Caco-2 (cell line): ENCODE measurements around the gene NKD1. TPM values are rescaled to one million over a fixed set of nuclear protein-coding genes. Genes with fewer than 3 reads are reported as not detected.
A peak's percentile ranks its signal among the peaks of the same experiment; 100 is the strongest.

ENCODE experiments used
- BruUV-seq: library from RNA; stranded (reverse); fragments of 400-500 nt; replicated peaks from 2 replicates; lab custom pipeline; 2021; lab: Mats Ljungman, UMichigan
- CTCF ChIA-PET: fragments of 300-600 bp; sonication (Branson Sonifier 250); formaldehyde crosslinking; loops from one replicate; lab custom pipeline; 2022; ENCODE audit warnings: antibody characterized with exemption; lab: Charles Lee
- POLR2A ChIA-PET: fragments of 300-600 bp; sonication (Branson Sonifier 250); formaldehyde crosslinking; loops from one replicate; lab custom pipeline; 2022; ENCODE audit warnings: antibody characterized with exemption; lab: Charles Lee
- DNase-seq, 2 experiments: peaks; one replicate each; pipeline versions ENCODE4 v3.0.0 to v3.0.0-alpha.2; 2020 to 2022
- H3K27me3 ChIP-seq: replicated peaks from 2 replicates; pipeline ENCODE4 v1.6.0; 2011; ENCODE audit warnings: low read length; ENCODE audit not compliant: control insufficient read depth, insufficient read depth
- H3K36me3 ChIP-seq: 2 replicates; pipeline ENCODE4 v1.5.1; 2011; ENCODE audit warnings: low read length; ENCODE audit not compliant: control insufficient read depth, insufficient read depth
- H3K4me1 ChIP-seq: fragments of 250-450 bp; sonication (Bioruptor Pico); 2 replicates; pipeline ENCODE4 v1.5.1; 2020; ENCODE audit warnings: mild to moderate bottlenecking
- H3K4me3 ChIP-seq: 2 replicates; pipeline ENCODE4 v1.5.1; 2011; ENCODE audit warnings: low read depth, mild to moderate bottlenecking, control low read depth, low read length
- H3K9me3 ChIP-seq: fragments of 250-450 bp; sonication (Bioruptor Pico); 2 replicates; pipeline ENCODE4 v1.5.1; 2020; ENCODE audit warnings: mild to moderate bottlenecking, moderate library complexity
- H3K27ac Mint-ChIP-seq: one replicate; pipeline ENCODE4 v1.8.0; 2022; ENCODE audit warnings: mixed read lengths; ENCODE audit not compliant: unreplicated experiment
- H3K27me3 Mint-ChIP-seq: one replicate; pipeline ENCODE4 v1.8.0; 2022; ENCODE audit warnings: mixed read lengths; ENCODE audit not compliant: insufficient read depth, unreplicated experiment
- H3K36me3 Mint-ChIP-seq: one replicate; pipeline ENCODE4 v1.8.0; 2022; ENCODE audit warnings: mild to moderate bottlenecking, mixed read lengths; ENCODE audit not compliant: insufficient read depth, unreplicated experiment
- H3K4me1 Mint-ChIP-seq: one replicate; pipeline ENCODE4 v1.8.0; 2022; ENCODE audit warnings: low read depth, mixed read lengths; ENCODE audit not compliant: unreplicated experiment
- H3K4me3 Mint-ChIP-seq: one replicate; pipeline ENCODE4 v1.8.0; 2022; ENCODE audit warnings: mild to moderate bottlenecking, moderate library complexity, mixed read lengths; ENCODE audit not compliant: unreplicated experiment
- H3K9me3 Mint-ChIP-seq: one replicate; pipeline ENCODE4 v1.8.0; 2022; ENCODE audit warnings: mixed read lengths; ENCODE audit not compliant: unreplicated experiment
- CTCF ChIP-seq, 2 experiments: fragments of 200-600 bp in 1 of 2; IDR thresholded peaks; 1 replicate in 1 of 2; 2 replicates in 1 of 2; pipeline versions ENCODE4 v1.5.1 to v1.8.0; 2011 to 2022; ENCODE audit warnings: antibody characterized with exemption in 1 of 2, control low read depth in 1 of 2, inconsistent platforms in 1 of 2, low read depth in 1 of 2, low read length in 1 of 2, mild to moderate bottlenecking in 1 of 2, moderate library complexity in 1 of 2; ENCODE audit not compliant: insufficient read depth in 1 of 2, severe bottlenecking in 1 of 2, unreplicated experiment in 1 of 2
- intact Hi-C: fragments of 100-400 bp; cut with micrococcal nuclease; formaldehyde crosslinking; loops from one replicate; pipeline ENCODE4 v1.10.0; 2022; ENCODE audit not compliant: unreplicated experiment
- total RNA-seq: library from RNA; stranded (reverse); gene quantifications from 2 replicates; pipeline ENCODE4 v1.2.3, GENCODE V29; 2022

NKD1 gene
- total RNA-seq, 1 experiment from 2014 or later = 54.9 TPM

GRCh38 chr16:50602531-50603205 is 54.5 kb downstream of the NKD1 start:
- no peak for TF ChIP-seq CTCF (IDR thresholded peaks at IDR 0.05; ENCODE audit: insufficient read depth in 1 of 2, low read depth in 1 of 2, low read length in 1 of 2, severe bottlenecking in 1 of 2, unreplicated experiment in 1 of 2)
- CTCF ChIA-PET = no interaction called here
- peaks cover 6% of the 10 kb centered on the region for H3K4me1 Mint-ChIP-seq

GRCh38 chr16:50603206-50604064 is 55.2 kb downstream of the NKD1 start:
- Histone ChIP-seq H3K36me3 (no peaks in the 10 kb centered on the region), H3K9me3 (no peaks in the 10 kb centered on the region), H3K4me1 (no peaks in the 10 kb centered on the region; the same call in 1 of the 2 replicates), H3K27me3 (no peaks in the 10 kb centered on the region), H3K4me3 (no peak overlapping the region)
- Mint-ChIP-seq H3K27ac (no peak overlapping the region), H3K4me1 (peaks cover 6% of the 10 kb centered on the region), H3K27me3 (no peaks in the 10 kb centered on the region), H3K4me3 (no peak overlapping the region), H3K9me3 (no peaks in the 10 kb centered on the region), H3K36me3 (peaks cover 33% of the 10 kb centered on the region)
- no peak for TF ChIP-seq CTCF (IDR thresholded peaks at IDR 0.05; ENCODE audit: insufficient read depth in 1 of 2, low read depth in 1 of 2, low read length in 1 of 2, severe bottlenecking in 1 of 2, unreplicated experiment in 1 of 2)
- ChIA-PET POLR2A (no interaction called here), CTCF (no interaction called here)
- no peak for DNase-seq
- no TSS peak for BruUV-seq
- intact Hi-C loops = no loop called here

More at GRCh38 chr16:50602531-50603205, 54.5 kb downstream of the NKD1 start:
- Mint-ChIP-seq H3K4me3 (no peak overlapping the region), H3K36me3 (peaks cover 25% of the 10 kb centered on the region), H3K9me3 (no peaks in the 10 kb centered on the region), H3K27ac (peak overlapping the region; percentile 18), H3K27me3 (no peaks in the 10 kb centered on the region)
- Histone ChIP-seq H3K27me3 (no peaks in the 10 kb centered on the region), H3K4me1 (no peaks in the 10 kb centered on the region; the same call in 1 of the 2 replicates), H3K36me3 (no peaks in the 10 kb centered on the region), H3K9me3 (no peaks in the 10 kb centered on the region), H3K4me3 (no peak overlapping the region)
- POLR2A ChIA-PET = no interaction called here
- intact Hi-C loops = no loop called here
- DNase-seq = no peak
- no TSS peak for BruUV-seq

GRCh38 chr16:50604065-50604418 is 55.8 kb downstream of the NKD1 start:
- Mint-ChIP-seq H3K9me3 (no peaks in the 10 kb centered on the region), H3K4me1 (peaks cover 6% of the 10 kb centered on the region), H3K27me3 (no peaks in the 10 kb centered on the region), H3K4me3 (no peak overlapping the region), H3K27ac (no peak overlapping the region), H3K36me3 (peaks cover 29% of the 10 kb centered on the region)
- DNase-seq = no peak
- no TSS peak for BruUV-seq
- H3K9me3 ChIP-seq = no peaks in the 10 kb centered on the region
- no peaks in the 10 kb centered on the region for H3K36me3 ChIP-seq
- CTCF ChIA-PET = no interaction called here
- intact Hi-C loops = no loop called here
- POLR2A ChIA-PET = no interaction called here
- H3K4me1 ChIP-seq = no peaks in the 10 kb centered on the region; the same call in 1 of the 2 replicates
- TF ChIP-seq CTCF (IDR thresholded peaks at IDR 0.05; ENCODE audit: insufficient read depth in 1 of 2, low read depth in 1 of 2, low read length in 1 of 2, severe bottlenecking in 1 of 2, unreplicated experiment in 1 of 2) = no peak
- H3K27me3 ChIP-seq = no peaks in the 10 kb centered on the region
- H3K4me3 ChIP-seq = no peak overlapping the region
